Neural cell (in vitro differentiated cells): ENCODE results near the gene SP140L.

ENCODE experiments used
- EP300 ChIP-seq: fragments of 450-650 bp; conservative IDR thresholded peaks from 2 replicates; pipeline ENCODE4 v1.6.1; 2014; ENCODE audit warnings: antibody characterized with exemption, mild to moderate bottlenecking, moderate library complexity; ENCODE audit not compliant: poor library complexity, severe bottlenecking
- EZH2 ChIP-seq: fragments of 200-600, 300-800 bp; shearing (Covaris generic), sonication (generic); IDR thresholded peaks from 2 replicates; pipeline ENCODE4 v1.6.1; 2014; ENCODE audit warnings: antibody characterized with exemption, low read length, borderline replicate concordance, mild to moderate bottlenecking; ENCODE audit not compliant: insufficient read depth, poor library complexity, severe bottlenecking
- MXI1 ChIP-seq: fragments of 450-650 bp; conservative IDR thresholded peaks from 2 replicates; pipeline ENCODE4 v1.6.1; 2014; ENCODE audit warnings: antibody characterized with exemption, mild to moderate bottlenecking; ENCODE audit not compliant: poor library complexity, severe bottlenecking
- POLR2AphosphoS5 ChIP-seq: IDR thresholded peaks from 2 replicates; pipeline ENCODE4 v1.6.1; 2012
- RAD21 ChIP-seq: fragments of 450-650 bp; conservative IDR thresholded peaks from 2 replicates; pipeline ENCODE4 v1.6.1; 2014; ENCODE audit warnings: antibody characterized with exemption, mild to moderate bottlenecking, moderate library complexity
- TF ChIP-seq, protein P1 (sequence below): fragments of 450-650 bp; IDR thresholded peaks from 2 replicates; pipeline ENCODE4 v1.5.1; 2014; ENCODE audit warnings: antibody characterized with exemption, mild to moderate bottlenecking, moderate library complexity; ENCODE audit not compliant: poor library complexity, severe bottlenecking

DNA sequence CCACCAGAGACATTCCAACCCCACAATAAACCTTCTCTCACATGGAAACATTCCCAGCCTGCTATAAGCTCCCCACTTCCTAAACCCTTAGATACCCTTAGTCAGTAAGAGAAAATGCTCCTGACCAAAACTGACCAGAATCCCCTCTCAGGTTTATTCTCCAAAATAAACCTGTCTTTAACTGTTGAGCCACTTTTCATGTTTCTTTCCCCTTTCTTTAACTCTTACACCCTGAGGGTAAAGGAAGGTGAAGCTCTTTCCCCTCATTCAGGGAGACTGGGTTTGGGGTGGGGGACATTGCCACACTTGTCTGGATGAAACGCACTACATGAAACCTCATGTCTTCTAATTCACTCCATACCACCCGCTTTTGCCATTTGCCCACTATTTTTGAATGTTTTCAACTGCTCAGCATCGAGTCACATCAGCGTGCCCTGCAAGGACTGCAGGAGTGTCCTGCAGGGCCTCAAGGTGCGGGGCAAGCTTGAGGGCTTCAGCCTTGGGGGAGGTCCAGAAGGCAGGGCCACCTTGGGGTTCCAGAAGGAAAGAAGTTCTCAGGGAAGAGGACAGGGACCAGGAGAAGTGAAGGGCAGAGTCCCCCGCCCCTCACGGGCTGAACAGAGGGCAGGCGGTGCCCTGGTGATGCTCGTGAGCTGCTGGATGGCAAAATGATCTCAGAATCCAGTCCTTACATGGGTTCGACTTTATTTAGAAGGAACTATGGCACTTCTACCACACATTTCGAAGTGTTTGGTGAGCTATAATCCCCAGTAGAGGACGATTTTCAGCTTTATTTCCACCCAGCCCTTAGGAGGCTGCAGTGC is 4.2 kb upstream of the SP140L start:
- TF ChIP-seq, protein P1, sequence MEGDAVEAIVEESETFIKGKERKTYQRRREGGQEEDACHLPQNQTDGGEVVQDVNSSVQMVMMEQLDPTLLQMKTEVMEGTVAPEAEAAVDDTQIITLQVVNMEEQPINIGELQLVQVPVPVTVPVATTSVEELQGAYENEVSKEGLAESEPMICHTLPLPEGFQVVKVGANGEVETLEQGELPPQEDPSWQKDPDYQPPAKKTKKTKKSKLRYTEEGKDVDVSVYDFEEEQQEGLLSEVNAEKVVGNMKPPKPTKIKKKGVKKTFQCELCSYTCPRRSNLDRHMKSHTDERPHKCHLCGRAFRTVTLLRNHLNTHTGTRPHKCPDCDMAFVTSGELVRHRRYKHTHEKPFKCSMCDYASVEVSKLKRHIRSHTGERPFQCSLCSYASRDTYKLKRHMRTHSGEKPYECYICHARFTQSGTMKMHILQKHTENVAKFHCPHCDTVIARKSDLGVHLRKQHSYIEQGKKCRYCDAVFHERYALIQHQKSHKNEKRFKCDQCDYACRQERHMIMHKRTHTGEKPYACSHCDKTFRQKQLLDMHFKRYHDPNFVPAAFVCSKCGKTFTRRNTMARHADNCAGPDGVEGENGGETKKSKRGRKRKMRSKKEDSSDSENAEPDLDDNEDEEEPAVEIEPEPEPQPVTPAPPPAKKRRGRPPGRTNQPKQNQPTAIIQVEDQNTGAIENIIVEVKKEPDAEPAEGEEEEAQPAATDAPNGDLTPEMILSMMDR = no peak
- TF ChIP-seq EZH2 (no peak), RAD21 (no peak), POLR2AphosphoS5 (no peak), MXI1 (no peak), EP300 (no peak)
